Cardiac fibroblast (primary cell): ENCODE data around the gene UNC5B.

Source experiments
- DNase-seq, 2 donors: peaks; one replicate each; pipeline versions ENCODE4 v3.0.0 to v3.0.0-alpha.2; 2010; ENCODE audit warnings: low read depth in 2 of 2
- H3K4me3 ChIP-seq, 2 donors: replicated peaks in 1 of 2; 1 replicate in 1 of 2; 2 replicates in 1 of 2; pipeline ENCODE4 v1.5.1; 2011; ENCODE audit warnings: low read depth in 2 of 2, low read length in 2 of 2, mild to moderate bottlenecking in 2 of 2, moderate library complexity in 1 of 2
- CTCF ChIP-seq: IDR thresholded peaks from one replicate; pipeline ENCODE4 v1.5.1; 2011; ENCODE audit warnings: low read depth, mild to moderate bottlenecking, low read length, inconsistent platforms

The UNC5B gene

GRCh38 chr10:71263376-71263775 is 51.0 kb downstream of the UNC5B start:
- TF ChIP-seq CTCF: no peak
- no peak overlapping the region for H3K4me3 ChIP-seq
- peak in 1 of 2 donors; percentile 26 for DNase-seq

GRCh38 chr10:71264345-71265200 is 52.2 kb downstream of the UNC5B start:
- DNase-seq: no peak
- TF ChIP-seq CTCF: no peak
- H3K4me3 ChIP-seq: no peak overlapping the region

- TF ChIP-seq CTCF: no peak
- H3K4me3 ChIP-seq: no peak overlapping the region
- DNase-seq: no peak
These were observed 52.8 kb downstream of the UNC5B start for GRCh38 chr10:71265201-71265575.

- H3K4me3 ChIP-seq: no peak overlapping the region
- no peak for DNase-seq
- no peak for TF ChIP-seq CTCF
These were observed 53.3 kb downstream of the UNC5B start for GRCh38 chr10:71265618-71266146.

- no peak overlapping the region for H3K4me3 ChIP-seq
- TF ChIP-seq CTCF: no peak
- peak; percentile 83 to 93 for DNase-seq
These were observed 54.0 kb downstream of the UNC5B start for GRCh38 chr10:71266147-71266917.

- no peak for TF ChIP-seq CTCF
- no peak overlapping the region for H3K4me3 ChIP-seq
- no peak for DNase-seq
These were observed 54.6 kb downstream of the UNC5B start for GRCh38 chr10:71266918-71267442.
